ENCODE results near the gene ETV3L.
"Not testable (repeated sequence)": the region's sequence is repeated elsewhere in the genome, so short reads cannot be mapped to it uniquely, and the experiment has no call there.

ETV3L gene

DNA sequence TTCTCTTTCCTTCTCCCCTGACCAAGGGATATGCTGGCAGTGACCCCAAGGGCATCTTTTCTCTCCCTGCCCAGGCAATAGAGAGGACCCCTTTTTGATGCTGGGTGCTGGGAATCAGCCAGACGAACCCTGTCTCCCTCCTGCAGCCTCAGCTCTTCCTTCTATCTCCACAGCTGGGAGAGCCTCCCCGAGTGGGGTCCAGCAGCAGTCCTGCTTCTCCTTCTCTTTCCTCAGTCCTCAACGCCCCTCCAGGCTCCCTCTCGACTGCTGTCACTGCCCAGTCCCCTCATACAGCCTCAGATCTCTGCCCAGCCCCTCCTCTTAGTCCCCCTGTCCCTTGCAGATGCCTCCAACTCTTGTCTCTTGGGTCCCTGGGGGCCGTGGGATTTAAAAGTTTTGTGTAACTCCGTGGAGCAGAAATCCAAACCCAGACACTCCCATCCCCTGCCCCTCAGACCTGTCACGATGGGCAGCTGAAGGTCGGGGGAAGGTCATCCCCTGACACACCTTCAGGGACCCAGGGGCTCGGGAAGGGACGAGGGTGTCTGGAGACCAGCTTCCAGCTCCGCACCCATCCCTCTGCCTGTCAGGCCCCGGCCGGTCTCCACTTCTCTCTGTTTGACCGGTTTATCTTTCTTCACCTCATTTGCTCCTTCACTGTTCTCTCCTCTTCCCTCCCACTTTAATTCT lies 5.8 kb upstream of the ETV3L start:
- DNase-seq (ENCODE audit: low read depth): no peak

DNA sequence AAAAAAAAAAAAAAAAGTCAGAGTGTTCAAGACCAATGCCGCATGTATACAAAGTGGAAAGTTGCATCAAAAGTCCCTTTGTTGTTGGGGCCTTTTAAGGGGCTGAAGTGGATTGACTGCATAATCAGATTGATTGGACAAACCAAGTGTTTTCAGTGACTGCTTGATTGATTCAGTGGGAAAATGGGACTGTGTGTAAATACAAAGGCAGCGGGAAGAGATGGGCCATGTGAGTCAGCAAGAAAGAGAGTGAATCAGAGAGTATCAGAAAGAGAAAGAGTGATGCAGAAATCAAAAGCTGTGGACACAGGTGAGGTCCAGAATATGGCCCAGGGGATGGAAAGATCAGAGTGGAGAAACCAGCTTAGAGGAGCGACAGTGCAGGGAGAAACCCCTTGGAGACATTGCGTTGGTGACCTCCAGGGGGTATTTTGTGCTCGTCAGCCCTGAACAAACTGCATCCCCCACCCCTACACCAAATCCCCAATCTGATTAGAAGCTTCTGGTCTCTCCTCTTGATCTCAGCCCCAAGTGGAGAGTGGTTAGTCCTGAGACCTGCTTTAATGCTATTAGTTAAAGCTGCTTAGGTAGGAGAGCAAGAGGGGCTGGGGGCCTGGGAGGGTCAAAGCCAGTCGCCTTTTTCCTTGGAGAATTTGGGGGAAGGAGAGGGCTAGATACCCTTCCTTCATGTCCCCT lies 5.1 kb upstream of the ETV3L start:
- no peak for DNase-seq (ENCODE audit: low read depth)

DNA sequence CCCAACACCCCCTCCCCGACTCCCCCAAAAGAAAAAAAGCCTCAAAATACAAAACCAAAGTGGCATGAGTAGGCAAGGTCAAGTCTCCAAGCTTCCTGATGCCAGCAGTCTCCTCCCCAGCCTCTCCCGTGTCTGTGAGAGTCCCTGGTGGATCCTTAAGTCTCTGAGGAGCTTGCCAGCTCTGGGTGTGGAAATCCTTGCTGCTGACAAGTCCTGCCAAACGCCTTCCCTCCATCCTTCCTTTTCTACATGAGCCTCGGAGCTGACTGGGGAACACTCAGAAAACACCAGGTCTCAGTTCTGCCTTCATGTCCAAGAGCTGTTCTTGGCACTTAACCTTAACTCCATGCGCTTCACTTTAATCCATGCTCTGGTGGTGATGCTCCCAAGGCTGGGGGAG lies 3.7 kb upstream of the ETV3L start:
- no peak for DNase-seq (ENCODE audit: low read depth)

DNA sequence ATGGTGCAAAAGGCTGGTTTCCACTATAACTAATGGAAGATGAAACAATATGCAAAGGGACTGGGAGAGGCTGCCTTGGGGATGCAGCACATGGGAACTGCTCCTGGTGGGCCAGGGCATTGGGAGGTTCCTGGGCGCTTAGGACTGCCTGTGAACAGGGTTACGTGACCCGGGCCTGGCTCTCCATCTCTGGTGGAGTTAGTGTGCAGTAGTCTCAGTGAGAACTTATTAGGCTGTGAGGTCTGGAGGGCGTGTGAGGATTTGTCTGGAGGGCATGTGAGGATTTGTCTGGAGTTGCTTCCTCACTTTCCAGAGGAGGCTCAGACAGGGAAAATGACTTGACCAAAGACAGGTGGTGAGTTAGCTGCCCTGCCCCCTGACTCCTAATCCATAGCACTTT lies 1.5 kb upstream of the ETV3L start:
- no peak for DNase-seq (ENCODE audit: low read depth)

DNA sequence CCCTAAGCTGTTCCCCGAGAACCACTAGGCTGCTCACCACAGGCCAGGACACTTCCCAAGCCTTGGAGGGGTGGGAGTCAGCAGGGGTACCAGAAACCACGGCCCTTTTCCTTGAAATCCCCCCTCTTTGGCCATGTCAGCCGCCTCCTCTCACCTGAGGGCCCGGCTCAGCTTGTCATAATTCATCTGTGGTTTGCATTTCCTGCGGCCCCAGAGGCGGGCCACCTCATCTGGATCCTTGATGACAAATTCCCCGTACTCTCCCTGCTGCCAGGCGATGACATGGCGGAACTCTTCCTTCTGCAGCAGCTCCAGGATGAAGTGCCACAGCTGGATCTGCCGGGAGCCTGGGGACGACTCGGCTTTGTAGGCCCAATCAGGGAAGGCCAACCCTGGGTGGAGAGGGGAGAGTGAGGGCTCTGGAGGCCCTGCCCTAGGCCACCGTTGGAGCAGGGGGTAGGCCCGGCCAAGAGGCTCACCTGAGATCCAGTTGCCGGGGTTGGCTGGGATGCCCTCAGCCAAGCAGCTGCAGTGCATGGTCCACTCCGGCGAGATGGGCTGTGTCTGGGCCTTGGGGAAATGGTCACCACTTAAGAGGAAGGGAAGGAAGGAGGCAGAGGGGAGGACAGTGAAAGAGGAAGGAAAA lies 498 bp downstream of the ETV3L start:
- DNase-seq (ENCODE audit: low read depth): not testable (repeated sequence)

DNA sequence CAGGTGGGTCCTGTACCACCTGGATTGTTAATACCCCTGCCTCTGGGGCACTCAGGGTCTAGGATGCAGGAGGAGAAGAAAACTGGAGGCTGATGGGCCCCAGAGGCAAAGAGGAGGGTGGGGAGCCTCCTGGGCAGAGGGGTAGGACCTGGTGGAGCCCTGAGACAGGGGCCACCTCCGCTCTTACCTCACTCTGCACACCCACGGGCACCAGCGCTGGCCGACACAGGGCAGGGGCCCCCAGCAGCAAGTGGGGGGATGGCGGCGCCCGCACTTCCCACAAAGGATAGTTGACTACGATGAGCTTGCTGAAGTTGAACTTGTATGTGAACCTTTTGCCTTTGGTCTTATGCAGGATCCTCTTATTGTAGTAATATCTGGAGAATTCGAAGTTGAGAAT lies 1.1 kb downstream of the ETV3L start:
- no peak for DNase-seq (ENCODE audit: low read depth)

DNA sequence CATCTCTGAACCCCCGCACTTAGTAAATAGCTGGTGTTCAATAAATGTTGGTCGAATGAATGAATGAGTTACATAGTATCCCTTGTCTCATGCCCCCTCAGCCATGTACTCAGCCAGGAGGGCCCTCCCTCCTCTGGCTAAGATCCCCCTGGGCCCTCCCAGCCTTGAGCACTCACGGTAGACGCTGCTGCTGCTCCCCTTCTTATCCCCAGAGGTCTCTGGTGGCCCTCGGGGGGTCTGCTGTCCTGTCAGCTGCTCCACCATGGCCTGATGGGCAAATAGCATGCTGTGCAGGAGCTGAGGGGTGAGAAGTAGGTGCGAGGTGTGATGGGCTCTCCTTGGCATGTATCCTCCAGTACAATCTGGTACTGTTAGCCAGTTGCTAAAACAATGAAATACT lies 1.9 kb downstream of the ETV3L start:
- no peak for DNase-seq (ENCODE audit: low read depth)

DNA sequence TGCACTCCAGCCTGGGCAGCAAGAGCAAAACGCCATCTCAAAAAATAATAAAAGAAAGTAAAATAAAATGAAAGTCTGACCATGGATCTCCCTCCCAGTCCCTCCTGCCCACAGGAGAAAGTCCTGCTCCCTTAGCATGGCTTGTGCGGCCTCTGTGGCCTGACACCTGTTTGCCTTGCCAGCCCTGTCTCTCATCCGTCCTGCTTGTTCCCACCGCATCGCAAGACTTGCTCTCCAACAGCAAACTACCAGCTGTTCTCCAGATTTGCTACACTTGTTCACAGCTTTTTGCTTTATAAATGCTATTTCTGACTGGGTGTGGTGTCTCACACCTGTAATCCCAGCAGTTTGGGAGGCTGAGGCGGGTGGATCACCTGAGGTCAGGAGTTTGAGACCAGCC lies 2.7 kb downstream of the ETV3L start:
- no peak for DNase-seq (ENCODE audit: low read depth)

DNA sequence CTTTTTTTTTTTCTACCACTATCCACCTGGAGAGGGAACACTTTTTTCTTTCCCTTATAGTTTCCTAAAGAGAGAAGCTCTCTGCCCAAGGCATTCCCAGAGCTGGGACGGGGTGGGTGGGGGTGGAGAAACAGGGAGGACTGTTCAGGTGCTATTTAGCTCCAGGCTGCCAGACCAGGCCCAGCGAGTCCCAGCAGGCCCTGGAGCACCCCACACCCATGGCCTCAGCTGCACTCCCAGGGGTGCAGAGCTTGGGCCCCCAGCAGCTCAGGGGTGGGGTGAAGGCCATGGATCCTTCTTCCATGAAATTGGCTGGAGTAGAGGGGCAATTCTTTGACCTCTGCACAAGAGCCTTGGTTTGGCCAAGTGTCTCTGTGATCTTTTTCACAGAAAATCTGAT lies 4.1 kb downstream of the ETV3L start:
- DNase-seq (ENCODE audit: low read depth): no peak

DNA sequence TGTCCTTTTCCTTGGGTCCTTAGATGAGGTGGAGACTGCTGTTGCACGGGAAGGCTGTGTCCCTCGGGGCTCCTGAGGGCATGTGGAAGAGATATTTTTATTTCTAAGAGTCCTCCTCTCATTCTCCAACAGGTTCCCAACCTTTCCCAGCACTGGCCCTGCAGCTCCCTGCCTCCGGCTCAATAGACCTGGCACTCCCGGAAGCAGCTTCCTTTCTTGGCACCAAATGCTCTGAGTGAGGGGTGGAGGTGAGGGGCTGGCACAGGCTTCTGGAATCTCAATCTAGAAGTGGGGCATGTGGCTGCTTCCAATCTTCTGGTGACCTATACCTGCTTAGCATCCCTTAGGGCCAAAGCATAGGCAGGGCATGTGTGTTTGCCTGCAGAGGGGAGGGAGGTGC lies 4.5 kb downstream of the ETV3L start:
- no peak for DNase-seq (ENCODE audit: low read depth)

DNA sequence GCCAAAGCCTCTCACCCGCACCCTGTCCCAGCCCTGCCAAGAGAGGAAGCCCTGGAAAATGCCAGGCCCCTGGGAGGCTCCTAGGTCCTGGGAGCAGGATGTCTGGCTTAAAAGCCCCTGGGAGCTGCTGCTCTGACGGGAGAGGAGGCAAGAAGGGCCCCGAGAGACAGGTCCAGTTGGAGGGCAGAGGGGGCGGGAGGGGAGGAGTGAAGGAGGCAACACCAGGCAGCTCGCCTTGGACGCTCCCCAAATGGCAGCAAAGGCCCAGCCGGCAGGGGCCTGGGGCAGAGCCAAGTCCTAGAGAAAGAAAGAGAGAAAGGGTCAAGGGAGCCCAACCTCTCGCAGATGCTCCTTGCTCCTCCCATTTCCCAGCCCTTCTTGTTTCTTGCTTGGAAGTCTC lies 6.8 kb downstream of the ETV3L start:
- no peak for DNase-seq (ENCODE audit: low read depth)

DNA sequence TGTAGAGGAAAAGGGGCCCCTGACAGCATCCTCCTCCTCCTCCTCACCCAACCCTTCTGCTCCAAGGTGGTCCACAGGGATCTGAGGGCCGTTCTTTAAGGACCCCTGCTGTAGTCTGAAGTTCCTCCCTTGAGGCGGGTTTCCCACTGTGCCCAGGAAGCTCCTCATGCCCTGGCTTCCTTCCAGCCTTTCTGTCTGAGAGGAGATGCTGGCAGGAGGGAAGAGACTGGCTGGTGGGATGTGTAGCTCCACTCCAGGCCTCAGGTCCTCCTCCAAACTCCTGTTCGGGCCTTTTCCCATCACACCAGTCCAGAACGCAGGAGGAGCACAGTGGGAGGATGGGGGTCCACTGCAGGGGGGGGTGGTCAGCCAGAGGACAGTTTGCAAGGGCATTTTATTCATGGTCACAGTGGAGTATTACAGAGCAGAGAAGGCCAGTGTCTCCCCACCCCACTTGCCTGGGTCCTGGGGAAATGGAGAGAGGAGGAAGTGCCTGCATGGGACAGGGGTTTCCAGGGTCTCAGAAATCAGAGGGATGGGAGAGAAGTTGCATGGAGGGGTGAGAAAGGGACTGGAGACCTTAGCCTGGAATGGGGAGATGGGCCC lies 7.8 kb downstream of the ETV3L start:
- DNase-seq (ENCODE audit: low read depth): no peak

DNA sequence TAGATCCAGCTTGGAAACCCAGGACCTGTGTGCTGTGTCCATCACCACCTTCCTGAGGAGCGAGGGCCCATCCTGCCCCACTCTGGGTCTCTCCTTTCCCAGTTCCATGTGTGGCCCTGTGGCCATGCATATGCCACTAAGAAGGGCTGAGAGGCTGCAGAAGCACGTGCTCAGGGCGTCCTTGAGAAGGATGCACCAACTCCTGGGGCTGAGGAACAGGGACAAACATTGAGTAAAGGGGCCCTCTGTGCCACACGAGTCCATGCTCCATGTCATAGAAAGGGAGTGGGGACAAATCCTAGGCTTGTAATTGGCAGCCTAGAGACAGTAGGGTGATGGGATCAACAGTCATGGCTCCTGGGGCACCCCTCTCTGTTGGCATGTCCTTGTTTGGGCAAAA lies 8.4 kb downstream of the ETV3L start:
- DNase-seq (ENCODE audit: low read depth): no peak

DNA sequence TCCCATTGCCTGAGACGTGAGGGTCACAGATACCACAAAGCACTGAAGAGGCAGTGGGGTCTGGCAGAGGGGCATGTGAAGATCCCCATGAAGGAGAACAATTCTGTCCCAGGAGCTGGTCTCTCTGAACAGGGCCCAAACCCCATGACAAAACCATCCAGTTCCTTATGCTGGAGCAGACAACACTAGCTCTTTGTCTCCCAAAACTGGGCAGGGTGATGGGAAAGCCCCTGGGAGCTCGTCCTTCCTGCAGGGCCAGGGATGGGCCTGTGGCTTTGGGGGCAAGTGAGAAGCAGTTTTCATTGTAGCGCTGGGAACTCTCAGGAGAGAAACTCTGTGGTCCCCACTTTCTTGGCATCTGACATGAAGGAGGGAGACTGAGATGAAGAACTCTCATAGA lies 8.8 kb downstream of the ETV3L start:
- DNase-seq (ENCODE audit: low read depth): no peak

DNA sequence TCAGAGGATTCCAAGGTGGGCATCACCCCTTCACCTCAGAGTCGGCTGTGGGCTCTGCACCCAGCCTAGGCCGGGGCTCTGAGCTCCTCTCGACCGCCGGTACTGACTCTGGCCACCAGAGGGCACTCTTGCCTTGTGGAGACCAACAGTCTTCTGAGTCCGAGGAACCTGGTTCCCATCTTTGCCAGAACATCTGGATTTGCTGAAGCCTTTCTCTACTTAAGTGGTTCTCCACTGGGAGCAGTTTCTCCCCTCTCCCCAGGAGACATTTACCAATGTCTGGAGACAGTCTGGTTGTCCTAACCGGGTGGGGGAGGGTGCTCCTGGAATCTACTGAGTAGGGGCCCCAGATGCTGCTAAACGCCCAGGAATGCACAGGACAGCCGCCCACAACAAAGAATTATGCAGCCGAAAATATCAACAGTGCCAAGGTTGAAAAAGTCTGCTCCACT lies 9.4 kb downstream of the ETV3L start:
- DNase-seq (ENCODE audit: low read depth): peak; percentile 86

DNA sequence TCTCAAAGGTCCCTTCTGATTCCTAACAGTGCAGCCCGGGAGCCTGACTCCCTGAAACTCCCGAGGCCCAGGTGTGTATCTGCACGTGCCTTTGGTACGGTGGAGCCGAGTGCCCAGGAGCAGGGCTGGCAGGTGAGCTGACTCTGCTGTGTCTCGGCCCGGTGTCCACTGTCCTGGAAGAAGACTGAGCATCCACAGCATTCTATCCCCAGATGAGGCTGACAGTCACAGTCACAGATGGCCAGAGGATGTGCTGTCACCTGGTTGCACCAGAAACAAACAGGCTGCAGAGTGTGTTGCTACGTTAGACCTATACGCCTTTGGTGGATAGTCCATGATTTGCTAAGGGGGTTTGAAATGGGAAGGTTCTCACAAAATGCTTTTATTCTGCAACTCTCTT lies 9.8 kb downstream of the ETV3L start:
- no peak for DNase-seq (ENCODE audit: low read depth)

DNA sequence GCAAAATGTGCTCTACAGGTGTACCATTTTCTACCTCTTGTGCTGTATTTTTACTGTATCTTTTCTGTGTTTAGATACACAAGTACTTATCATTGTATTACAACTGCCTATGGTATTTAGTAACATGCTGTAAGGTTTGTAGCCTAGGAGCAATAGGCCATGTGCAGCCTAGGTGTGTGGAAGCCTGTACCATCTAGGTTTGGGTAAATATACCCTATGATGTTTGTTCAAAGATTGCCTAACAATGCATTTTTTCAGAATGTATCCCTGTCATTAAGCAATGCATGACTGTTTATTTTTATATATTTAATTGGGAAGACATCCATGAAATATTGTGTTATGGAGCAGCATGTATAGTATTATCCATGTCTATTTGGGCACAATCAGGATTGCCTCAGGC lies 11.0 kb downstream of the ETV3L start:
- no peak for DNase-seq (ENCODE audit: low read depth)

DNA sequence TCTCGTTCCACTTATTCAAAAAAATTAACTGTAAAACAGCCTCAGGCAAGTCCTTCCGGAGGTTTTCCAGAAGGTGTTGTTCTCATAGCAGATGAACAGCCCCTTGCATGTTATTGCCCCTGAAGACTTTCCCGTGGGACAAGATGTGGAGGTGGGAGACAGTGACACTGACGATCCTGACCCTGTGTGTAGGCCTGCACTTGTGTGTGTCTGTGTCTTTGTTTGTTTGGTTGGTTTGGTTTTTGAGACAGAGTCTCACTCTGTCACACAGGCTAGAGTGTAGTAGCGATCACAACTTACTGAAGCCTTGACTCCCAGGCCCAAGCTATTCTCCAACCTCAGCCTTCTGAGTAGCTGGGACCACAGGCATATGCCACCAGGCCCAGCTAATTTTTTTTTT lies 12.6 kb downstream of the ETV3L start:
- no peak for DNase-seq (ENCODE audit: low read depth)

DNA sequence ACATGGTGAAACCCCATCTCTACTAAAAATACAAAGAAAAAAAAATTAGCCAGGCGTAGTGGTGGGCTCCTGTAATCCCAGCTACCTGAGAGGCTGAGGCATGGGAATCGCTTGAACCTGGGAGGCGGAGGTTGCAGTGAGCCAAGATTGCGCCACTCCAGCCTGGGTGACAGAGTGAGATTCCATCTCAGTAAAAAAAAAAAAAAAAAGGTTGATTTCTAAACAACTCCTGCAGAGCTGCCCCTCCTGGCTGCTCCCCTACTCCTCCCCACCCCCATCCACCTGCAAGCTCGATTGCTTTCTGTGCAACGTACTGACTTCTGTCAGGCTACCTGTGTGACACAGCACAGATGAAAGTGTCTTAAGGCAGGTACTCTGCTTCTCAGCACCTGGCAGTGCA lies 13.3 kb downstream of the ETV3L start:
- DNase-seq (ENCODE audit: low read depth): no peak

DNA sequence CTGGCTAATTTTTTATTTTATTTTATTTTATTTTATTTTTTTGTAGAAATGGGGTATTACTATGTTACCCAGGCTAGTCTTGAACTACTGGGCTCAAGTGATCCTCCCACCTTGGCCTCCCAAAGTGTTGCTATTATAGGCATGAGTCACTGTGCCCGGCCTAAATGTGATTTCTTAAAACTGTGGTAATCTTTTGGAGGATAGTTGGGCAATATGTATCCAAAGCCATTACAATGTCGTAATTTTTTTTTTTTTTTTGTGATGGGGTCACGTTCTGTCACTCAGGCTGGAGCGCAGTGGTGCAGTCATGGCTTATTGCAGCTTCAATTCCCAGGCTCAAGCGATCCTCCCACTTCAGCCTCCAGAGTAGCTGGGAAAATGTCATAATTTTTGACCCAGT lies 14.2 kb downstream of the ETV3L start:
- no peak for DNase-seq (ENCODE audit: low read depth)

DNA sequence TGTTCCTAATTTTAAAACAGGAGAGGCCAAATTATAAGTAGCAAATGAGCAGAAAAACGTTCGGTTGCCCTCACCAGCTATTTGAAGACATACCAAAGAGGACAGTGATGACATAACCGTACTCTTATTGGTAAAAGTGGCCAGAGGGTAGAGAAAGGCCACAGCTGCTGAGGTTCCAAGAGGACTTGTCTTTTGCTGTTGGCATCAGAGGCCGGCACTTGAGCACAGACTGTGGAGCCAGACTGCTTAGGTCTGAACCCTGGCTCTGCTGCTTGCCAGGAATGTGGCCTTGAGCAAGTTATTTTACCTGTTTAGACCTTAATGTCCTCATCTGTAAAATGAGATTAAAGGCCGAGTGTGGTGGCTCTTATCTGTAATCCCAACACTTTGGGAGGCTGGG lies 14.9 kb downstream of the ETV3L start:
- no peak for DNase-seq (ENCODE audit: low read depth)

DNA sequence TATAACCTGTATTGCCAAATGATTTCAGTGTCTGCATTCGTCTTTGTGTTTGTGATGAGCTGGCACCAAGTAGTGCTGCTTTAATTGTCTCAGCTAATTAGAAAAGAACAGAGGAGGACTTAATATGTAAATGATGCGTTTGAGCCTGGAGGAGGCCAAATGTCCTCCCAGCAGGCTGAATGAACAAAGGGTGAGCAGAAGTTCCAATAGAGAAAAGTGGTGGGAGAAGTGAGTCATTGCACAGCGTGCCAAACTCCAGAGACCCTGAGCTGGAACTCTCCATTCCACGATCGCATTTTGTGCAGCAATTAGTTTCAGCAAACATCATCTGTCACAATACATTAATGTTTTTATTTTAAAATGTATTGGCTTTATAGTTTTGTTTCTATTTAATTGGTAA lies 17.9 kb downstream of the ETV3L start:
- DNase-seq (ENCODE audit: low read depth): no peak

DNA sequence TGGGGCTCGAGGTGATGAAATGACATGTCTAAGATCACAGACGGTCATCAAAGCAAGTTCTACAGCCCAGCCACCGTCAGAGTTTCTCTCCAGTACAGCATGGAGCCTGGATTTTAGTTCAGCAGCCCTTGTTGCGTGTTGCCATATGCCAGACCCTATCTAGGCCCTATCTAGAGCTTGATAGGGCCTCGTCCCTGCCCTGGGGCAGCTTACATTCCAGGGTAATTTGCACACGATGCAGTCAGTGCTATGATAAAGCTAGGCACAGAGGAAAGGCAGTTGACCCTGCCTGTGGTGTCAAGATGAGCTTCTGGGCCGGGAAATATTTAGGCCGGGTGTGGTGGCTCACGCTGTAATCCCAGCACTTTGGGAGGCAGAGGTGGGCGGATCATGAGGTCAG lies 18.9 kb downstream of the ETV3L start:
- no peak for DNase-seq (ENCODE audit: low read depth)
